ENCODE measurements around the gene CYP2W1. TPM values are rescaled to one million over a fixed set of nuclear protein-coding genes. Genes with fewer than 3 reads are reported as not detected.
A peak's percentile ranks its signal among the peaks of the same experiment; 100 is the strongest.

CYP2W1 gene
- total and polyA plus RNA-seq, 10 of the 15 experiments (the other 5 are each of a cell fraction or from before 2014, with no cell fraction given) = not detected

DNA sequence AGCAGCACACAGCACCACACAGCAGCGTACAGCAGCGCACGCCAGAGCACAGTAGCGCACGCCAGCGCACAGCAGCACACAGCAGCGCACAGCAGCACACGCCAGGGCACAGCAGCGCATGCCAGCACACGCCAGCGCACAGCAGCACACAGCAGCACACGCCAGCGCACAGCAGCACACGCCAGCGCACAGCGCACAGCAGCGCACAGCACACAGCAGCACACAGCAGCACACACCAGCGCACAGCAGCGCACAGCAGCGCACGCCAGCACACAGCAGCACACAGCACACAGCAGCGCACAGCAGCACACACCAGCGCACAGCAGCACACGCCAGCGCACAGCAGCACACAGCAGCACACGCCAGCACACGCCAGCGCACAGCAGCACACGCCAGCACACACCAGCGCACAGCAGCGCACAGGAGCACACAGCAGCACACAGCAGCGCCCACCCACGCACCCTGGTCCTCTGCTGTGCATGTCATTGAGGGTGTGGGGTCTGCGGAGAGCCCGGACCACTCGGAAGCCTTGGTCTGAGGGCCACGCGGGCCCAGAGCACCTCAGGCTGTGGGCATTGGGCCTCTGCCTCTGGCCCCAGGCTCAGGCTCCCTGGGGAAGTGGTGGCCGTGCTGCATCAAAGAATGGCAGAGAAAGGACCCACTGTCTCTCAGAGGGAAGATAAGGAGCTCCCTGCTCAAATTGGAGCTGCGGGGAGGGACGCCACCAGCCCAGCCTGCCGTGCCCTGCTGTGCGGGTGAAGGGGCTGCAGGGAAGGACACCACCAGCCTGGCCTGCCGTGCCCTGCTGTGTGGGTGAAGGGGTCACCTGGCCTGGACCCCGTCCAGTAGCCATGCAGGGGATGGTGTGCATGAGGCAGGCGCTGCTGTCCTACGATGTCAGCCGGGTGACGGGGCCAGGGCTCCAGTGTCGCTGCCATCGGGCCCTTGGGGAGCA, 33.9 kb downstream of the CYP2W1 start:
- ATAC-seq (no peak), FAIRE-seq (no peak), DNase-seq (ENCODE audit: low read depth, low spot score) (no peak)
- ChIA-PET CTCF (no interaction called here), RAD21 (ENCODE audit: unreplicated experiment) (no interaction called here), SMC1A (ENCODE audit: uncharacterized antibody, unreplicated experiment) (no interaction called here), POLR2A (no interaction called here)
- Histone ChIP-seq H3K9me3 (replicated peaks; ENCODE audit: control insufficient read depth, insufficient read depth, low read length) (peaks cover 11% of the 10 kb centered on the region; the same call in 2 of the 3 replicates), H2AFZ (ENCODE audit: control insufficient read depth, low read depth, low read length) (no peak overlapping the region), H4K20me1 (ENCODE audit: control insufficient read depth, insufficient read depth) (no peaks in the 10 kb centered on the region), H3K9ac (ENCODE audit: control insufficient read depth, insufficient read depth, low read length) (no peak overlapping the region), H3K4me1 (ENCODE audit: control insufficient read depth, insufficient read depth, low read length) (no peaks in the 10 kb centered on the region), H3K79me2 (ENCODE audit: control insufficient read depth, insufficient read depth, low read length) (peaks cover 20% of the 10 kb centered on the region), H3K36me3 (ENCODE audit: control insufficient read depth in 2 of 2, insufficient read depth in 2 of 2, low read length in 1 of 2) (peaks cover 7 to 9% of the 10 kb centered on the region in 2 experiments; a peak in 3 of 4 replicates), H3K4me2 (ENCODE audit: control insufficient read depth, insufficient read depth) (no peak overlapping the region), H3K27ac (ENCODE audit: control insufficient read depth, insufficient read depth) (no peak overlapping the region), H3K27me3 (replicated peaks in 1 of 2; ENCODE audit: control insufficient read depth in 2 of 2, insufficient read depth in 2 of 2, low read length in 1 of 2) (no peaks in the 10 kb centered on the region), H3K4me3 (no peak overlapping the region)
- in situ Hi-C loops (cut with MboI) = no loop called here
- WGBS (ENCODE audit: insufficient coverage, insufficient replicate concordance, low lambda C conversion rate, missing lambda C conversion rate) = 93% methylated on average over 51 of the region's 51 CpGs
- peak; percentile 92 for TF ChIP-seq BCL3 (IDR thresholded peaks at IDR 0.05; ENCODE audit: borderline replicate concordance, insufficient read depth, low read depth, low read length, poor library complexity, severe bottlenecking)
- TF ChIP-seq TARDBP (IDR thresholded peaks at IDR 0.05; ENCODE audit: borderline replicate concordance) = 0 out of 2 replicates have a peak, but pooled peaks have one; percentile 36
- TF ChIP-seq POLR2A (IDR thresholded peaks at IDR 0.05; ENCODE audit: low read depth, low read length) = 0 out of 2 replicates have a peak, but pooled peaks have one; percentile 53
- TF ChIP-seq KLF5 (IDR thresholded peaks at IDR 0.05; ENCODE audit: partially characterized antibody) = no peak
- no peak for TF ChIP-seq HDGF (IDR thresholded peaks at IDR 0.05)
- TF ChIP-seq YBX1 (IDR thresholded peaks at IDR 0.05) = no peak
- peak; percentile 74; the same call in 1 of the 2 replicates for TF ChIP-seq TCF3 (IDR thresholded peaks at IDR 0.05; ENCODE audit: borderline replicate concordance, insufficient read depth, low read depth, low read length)
- TF ChIP-seq PBX3 (IDR thresholded peaks at IDR 0.05; ENCODE audit: insufficient replicate concordance, low read depth, low read length) = peak; percentile 27
- intact Hi-C loops (cut with micrococcal nuclease; ENCODE audit: unreplicated experiment) = no loop called here
- BruUV-seq (replicated peaks) = no TSS peak
